ENCODE measurements around the gene CHM.

CHM gene

DNA sequence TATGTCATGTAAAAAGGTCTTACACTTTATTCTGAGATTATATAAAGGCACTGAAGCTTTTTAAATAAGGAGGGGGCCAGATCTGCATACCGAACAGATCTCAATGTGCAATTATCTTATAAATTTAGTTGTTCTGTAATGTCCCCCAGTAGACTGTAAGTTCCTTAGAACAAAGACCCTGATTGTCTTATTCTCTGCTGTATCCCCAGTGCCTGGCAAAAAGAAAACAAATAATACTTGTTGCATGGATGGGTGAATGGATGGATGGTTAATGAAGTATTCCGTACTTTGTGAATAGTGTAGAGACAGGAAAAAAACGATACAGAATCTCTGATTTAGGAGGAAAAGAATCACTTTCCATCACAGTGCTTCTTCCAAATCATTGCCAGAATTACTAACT is 141.5 kb downstream of the CHM start:
- no peak for DNase-seq

DNA sequence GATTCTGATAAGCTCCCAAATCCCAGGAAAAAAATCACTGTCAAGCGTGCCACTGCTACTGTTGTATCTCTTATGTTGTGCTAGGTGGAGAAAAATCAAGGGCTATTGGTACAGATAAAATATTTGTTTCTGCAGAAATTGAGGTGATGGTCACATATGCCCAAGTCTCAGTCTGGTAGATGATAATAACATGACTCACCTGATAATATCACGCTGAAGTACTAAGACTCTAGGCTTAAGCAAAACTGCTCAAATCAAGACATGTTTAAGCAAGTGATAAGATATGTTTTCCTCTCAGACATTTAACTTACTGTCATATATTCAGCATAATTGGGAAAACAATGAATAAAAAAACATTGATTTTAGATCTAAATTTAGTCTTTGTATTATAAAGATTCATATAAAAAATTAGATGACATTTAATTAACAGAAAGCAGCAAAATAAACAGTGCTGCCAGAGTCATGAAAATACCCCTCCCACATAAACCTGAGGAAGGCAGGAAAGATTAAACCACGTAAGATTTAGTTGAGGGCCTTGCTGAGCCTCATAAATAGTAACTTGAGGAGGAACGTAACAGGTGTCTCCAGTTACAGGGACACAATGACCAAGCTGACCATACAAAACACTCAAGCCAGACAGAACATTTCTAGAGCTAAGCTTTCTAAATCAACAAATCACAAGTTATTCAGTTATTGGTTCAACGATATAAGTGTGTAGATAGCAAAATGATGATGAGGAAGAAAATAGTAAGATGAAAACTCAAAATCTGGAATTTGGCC is 143.5 kb downstream of the CHM start:
- no peak for DNase-seq

DNA sequence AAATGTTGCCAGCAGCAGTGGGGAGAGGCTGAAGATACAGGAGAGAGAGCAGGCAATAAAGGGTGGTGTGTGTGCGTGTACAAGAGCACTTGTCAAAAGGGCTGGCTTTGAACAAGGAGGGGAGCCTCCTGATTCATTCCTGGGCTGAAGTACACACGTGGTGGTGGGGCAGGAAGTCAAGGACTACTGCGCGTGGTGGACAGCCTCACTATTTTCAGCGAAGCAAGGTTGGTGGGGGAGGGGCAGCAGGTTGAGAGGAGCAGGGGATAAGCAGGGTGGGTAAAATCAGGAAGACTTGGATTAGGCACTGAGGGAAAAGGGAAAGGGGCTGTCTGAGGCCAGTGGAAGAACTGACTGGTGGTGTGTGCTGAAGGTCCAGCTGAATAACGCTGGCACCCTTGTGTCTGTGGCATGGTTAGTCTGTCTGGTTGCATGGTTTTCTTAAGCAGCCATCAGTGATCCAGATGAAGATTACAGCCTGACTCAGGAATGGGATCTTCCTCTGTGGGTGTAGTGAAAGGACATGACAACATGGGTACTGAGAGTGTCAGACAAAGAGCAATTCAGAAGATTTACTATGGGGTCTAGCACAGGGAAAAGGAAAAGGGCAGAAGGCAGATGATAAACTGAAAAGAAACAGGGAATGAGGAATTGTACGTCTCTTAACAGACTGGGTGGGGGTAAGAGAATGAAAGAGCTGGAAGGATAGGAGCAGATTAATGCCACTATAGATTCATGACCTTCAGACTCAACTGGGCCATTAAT is 149.8 kb downstream of the CHM start:
- no peak for DNase-seq

DNA sequence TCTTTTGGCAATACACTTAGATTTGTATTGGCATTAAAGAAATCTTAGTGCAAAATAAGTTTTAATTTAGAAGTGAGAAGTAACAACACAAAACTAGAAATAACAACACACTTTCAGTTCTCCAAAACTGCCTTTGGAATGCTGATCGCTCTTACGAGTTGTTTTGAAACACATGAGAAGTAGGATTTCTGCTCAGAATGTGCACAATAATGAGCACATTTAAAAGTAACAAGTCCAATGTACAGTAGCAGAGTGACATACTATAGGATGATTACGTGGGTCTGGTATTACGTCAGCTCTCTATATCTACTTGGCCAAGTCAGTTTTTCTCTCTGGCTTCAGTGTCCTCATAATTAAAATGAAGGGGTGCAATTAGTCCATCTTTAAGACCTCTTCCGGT is 164.8 kb downstream of the CHM start:
- no peak for DNase-seq

GRCh38 chrX:85870585-85870984 is 176.8 kb downstream of the CHM start:
- no peak for DNase-seq

DNA sequence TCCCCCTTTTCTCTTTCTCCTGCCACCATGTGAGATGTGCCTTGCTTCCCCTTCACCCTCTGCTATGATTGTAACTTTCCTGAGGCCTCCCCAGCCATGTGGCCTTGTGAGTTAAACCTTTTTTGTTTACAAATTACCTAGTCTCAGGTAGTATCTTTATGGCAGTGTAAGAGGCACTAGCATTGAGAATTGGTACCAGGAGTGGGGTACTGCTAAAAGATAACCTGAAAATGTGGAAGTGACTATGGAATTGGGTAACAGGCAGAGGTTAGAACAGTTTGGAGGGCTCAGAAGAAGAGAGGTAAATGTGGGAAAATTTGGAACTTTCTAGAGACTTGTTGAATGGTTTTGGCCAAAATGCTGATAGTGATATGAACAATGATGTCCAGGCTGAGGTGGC is 182.0 kb downstream of the CHM start:
- DNase-seq: no peak

DNA sequence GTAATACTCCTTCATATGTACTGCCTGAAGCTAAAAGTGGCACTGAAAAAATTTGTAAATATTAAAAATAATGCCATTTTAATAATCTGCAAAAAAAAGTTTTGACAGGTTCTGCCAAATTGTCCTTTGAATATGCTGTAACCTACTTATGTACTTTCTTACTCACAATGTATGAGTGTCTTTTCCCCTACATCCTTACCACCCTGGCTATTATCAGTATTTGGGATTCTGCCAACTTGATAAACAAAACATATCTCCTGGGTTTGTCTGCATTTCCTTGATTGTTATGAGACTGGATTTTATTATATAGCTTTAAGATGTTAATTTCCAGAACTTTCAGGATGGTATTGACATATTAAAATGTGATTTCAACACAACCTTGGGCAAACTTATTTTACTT is 187.9 kb downstream of the CHM start:
- DNase-seq: no peak

- DNase-seq: peak in 1 of 6 experiments; percentile 0
These were observed 195.9 kb downstream of the CHM start for GRCh38 chrX:85851418-85851817.

- DNase-seq: no peak
These were observed 210.5 kb downstream of the CHM start for GRCh38 chrX:85836868-85837267.

DNA sequence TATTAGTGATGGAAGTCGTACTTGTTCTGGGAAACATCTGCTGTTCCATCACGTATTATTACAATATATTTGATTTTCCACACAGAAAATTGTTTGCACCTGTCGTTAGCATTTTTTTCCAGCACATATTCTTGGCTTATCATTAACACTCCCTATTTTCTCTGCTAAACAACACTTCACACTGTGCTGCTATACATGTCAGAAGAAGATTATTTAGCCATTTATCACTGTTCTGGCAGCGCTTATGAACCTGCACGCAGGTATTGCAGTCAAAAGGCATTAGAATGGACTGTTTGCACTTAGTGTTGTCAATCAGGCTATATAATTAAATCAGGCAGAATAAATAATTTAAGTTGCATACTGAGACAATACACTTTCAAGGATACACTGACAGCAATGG is 218.6 kb downstream of the CHM start:
- DNase-seq: no peak

- no peak for DNase-seq
These were observed 232.1 kb downstream of the CHM start for GRCh38 chrX:85815203-85815751.
